GM12891 (cell line): ENCODE data around the gene GSDME.
A peak's percentile ranks its signal among the peaks of the same experiment; 100 is the strongest.

Experiments used
- DNase-seq: peaks from one replicate; pipeline ENCODE4 v3.0.0; 2011; ENCODE audit warnings: low spot score; ENCODE audit not compliant: insufficient read length
- FAIRE-seq: peaks from 2 replicates; lab custom pipeline; 2011; peaks lifted over from hg19 to GRCh38; lab: Jason Lieb, UNC
- PAX5 ChIP-seq: IDR thresholded peaks from 2 replicates; pipeline ENCODE4 v1.6.1; 2011; ENCODE audit warnings: low read length, moderate library complexity, mild to moderate bottlenecking; ENCODE audit not compliant: insufficient read depth, severe bottlenecking
- POLR2A ChIP-seq: IDR thresholded peaks from 2 replicates; pipeline ENCODE4 v1.6.1; 2011; ENCODE audit warnings: low read depth, low read length, control low read depth
- POLR2AphosphoS5 ChIP-seq: IDR thresholded peaks from 2 replicates; pipeline ENCODE4 v1.6.1; 2011; ENCODE audit warnings: low read depth, low read length, control low read depth
- POU2F2 ChIP-seq: IDR thresholded peaks from 2 replicates; pipeline ENCODE4 v1.6.1; 2011; ENCODE audit warnings: low read depth, mild to moderate bottlenecking, control low read depth, low read length, moderate library complexity
- SPI1 ChIP-seq: IDR thresholded peaks from 2 replicates; pipeline ENCODE4 v1.6.1; 2011; ENCODE audit warnings: low read depth, low read length, control low read depth
- TAF1 ChIP-seq: IDR thresholded peaks from 2 replicates; pipeline ENCODE4 v1.6.1; 2011; ENCODE audit warnings: low read depth, low read length, control low read depth

Gene GSDME

DNA sequence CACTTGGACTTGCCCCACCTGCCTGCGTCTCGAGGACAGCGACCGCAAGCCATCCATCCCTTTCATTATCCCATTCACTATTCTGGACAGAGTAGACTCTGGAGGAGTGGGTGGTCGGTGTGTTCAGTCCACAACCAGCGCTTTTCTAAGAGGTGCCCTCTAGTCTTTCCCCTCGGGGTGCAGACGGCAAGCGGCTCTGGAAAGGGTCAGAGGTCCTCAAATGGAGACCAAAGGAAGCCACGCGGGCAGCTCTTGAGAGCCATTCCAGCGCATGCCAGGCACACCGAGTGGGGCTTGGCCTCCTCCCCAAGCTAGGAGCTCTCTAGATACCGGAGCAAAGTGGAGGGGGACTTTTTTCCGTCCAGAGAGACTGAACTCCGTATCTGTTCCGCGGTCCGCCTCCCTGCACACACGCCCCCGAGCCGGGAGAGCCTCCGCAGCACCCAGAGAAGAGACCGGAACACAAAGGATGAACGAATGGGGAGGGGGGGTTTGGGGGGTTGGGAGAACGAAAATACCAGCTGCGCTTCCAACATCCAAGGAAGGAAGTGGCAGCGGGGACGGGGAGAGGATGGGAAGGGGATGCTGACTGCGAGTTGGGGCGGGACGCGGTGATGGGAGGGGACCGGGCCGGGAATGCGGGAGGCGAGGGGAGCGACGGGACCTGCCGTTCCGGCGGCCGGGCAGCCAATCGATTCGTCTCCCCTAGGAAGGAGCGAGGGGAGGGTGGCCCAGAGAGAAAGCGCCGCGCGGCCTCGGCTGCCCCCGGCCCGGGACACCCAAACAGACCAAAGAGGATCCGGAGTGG is 515 bp downstream of the GSDME start:
- DNase-seq (no peak), FAIRE-seq (peak; percentile 71)
- no peak for TF ChIP-seq POU2F2
- peak; percentile 6; the same call in 1 of the 2 replicates for TF ChIP-seq TAF1
- no peak for TF ChIP-seq SPI1
- TF ChIP-seq POLR2AphosphoS5: peak; percentile 9; the same call in 1 of the 2 replicates

DNA sequence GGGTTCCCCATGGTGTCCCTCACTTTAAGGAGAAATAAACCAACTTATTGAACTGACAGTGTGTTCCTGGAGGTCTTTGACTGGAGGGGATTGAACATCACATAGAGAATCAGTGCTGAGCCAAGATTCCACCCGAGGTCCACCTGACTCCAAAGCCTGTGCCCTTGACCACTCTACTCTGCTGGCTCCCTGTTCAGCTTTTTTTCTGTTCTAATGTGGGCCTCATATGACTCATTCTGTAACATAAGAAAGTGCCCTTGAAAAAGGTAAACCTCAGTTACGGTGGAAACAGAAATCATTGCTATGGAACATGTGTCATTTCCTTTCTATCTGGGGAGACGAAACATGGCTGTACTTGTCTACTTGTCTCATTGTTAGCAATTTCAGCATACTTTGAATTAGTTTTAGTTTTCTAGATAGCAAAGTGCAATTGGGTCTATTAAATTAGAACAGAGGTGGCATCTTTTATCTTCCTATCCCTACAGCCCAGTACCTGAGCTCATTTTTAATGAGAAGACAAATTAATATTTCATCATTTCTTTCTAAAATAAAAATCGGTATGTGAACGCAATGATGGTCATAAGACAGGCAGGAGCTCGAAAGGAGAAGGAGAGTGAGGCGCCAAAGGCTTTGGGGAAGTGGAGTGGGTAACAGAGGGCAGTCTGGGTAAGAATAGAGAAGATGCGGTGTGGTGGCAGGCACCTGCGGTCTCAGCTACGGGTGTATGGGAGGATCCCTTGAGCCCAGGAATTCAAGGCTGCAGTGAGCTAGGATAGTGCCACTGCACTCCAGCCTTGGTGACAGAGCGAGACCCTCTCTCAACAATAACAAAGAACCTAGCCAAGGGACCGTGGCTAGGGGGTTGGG is 1.5 kb downstream of the GSDME start:
- DNase-seq: no peak
- peak; percentile 92 for FAIRE-seq
- TF ChIP-seq POLR2AphosphoS5: no peak; the same call in 1 of the 2 replicates
- TF ChIP-seq POU2F2: 0 out of 2 replicates have a peak, but pooled peaks have one; percentile 20
- TF ChIP-seq POLR2A: peak; percentile 62
- no peak for TF ChIP-seq PAX5
- peak; percentile 75 for TF ChIP-seq SPI1
- peak; percentile 29; the same call in 1 of the 2 replicates for TF ChIP-seq TAF1

DNA sequence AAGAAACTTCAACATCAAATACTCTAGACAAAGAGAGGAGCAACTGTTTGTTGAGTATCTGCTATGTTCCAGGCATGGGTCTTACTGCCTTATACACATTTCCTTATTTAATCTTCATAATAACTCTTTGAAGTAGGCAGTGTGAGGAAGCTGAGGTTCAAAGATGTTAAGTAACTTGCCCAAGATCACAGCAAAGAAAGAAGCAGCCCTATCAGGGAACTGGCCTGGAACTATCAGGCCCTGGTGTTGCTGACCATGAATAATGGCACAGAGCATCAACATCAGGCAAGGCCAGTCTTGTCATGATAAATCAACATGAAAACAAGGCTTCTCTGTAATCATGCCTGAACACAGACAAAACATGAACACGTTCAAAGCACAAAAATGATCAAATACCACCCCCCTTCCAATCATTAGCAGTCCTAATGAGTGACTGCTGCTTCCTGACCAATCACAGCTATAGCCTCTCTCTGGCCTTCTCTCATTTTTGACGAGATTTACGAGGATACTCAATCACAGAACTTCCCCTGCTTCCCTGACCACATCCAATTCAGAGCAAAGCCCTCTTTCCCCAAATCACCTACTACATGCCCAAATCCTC is 2.3 kb downstream of the GSDME start:
- FAIRE-seq (no peak), DNase-seq (no peak)

DNA sequence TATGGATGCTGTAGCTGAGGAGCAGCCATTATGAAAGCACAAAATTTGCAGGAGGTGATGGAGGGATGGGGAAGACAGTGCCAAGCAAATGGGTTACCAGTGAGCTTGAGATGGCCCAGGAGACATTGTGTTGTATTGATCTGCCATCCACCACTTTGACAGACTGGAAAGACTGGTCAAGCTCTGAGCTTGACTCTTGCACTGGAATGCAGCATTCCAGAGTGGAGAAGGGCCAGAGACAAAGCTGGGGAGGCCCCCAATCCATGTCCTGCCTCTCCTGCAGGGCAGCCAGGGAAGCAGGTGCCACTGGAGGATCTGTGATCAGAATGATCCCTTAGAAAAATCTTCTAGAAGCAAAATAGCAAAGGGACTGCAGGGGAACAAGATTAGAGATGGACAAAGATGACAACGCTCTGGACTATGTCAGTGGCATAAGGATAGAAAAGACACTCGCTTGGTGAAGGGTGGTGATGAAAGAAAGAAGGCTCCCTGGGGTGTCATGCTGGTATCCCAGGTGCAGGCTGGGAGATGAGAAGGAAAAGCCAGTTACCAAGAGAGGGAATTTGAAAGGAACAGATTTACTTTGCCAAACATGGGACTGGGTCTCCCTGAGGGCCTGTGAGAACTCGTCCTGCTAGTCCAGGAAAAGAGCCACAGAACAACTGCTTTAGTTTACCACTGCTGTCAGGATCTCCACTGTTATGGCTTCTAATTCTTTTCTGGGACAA is 5.0 kb downstream of the GSDME start:
- TF ChIP-seq PAX5: no peak
- TF ChIP-seq POU2F2: no peak
- TF ChIP-seq TAF1: no peak
- no peak for TF ChIP-seq POLR2AphosphoS5
- TF ChIP-seq POLR2A: no peak
- TF ChIP-seq SPI1: no peak
- FAIRE-seq: no peak
- no peak for DNase-seq

More for the DNA sequence above, 2.3 kb downstream of the GSDME start:
- TF ChIP-seq SPI1: no peak
- TF ChIP-seq POU2F2: no peak
- TF ChIP-seq POLR2AphosphoS5: no peak
- no peak for TF ChIP-seq TAF1
- no peak for TF ChIP-seq PAX5
- TF ChIP-seq POLR2A: no peak; the same call in 1 of the 2 replicates

DNA sequence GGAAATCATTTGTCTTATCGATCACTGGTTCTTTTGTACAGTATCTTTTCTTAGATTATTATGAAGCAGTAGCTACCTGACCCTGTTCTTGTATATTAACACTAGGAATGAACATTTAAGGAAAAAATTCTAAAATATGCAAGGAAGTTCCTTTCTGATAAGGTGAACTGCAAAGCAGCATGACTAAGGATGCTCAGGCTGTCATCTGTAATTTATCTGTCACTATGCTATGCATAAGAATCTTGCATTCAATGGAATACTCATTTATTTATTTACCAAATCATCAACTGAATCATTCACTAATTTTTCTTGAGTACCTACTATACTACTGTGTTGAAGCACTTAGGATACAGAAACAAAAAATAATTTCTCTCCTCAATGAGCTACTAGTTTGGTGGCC is 5.8 kb downstream of the GSDME start:
- FAIRE-seq (no peak), DNase-seq (no peak)
- no peak for TF ChIP-seq PAX5
- no peak for TF ChIP-seq POLR2AphosphoS5
- no peak for TF ChIP-seq TAF1
- no peak for TF ChIP-seq POLR2A
- TF ChIP-seq POU2F2: no peak
- TF ChIP-seq SPI1: no peak

DNA sequence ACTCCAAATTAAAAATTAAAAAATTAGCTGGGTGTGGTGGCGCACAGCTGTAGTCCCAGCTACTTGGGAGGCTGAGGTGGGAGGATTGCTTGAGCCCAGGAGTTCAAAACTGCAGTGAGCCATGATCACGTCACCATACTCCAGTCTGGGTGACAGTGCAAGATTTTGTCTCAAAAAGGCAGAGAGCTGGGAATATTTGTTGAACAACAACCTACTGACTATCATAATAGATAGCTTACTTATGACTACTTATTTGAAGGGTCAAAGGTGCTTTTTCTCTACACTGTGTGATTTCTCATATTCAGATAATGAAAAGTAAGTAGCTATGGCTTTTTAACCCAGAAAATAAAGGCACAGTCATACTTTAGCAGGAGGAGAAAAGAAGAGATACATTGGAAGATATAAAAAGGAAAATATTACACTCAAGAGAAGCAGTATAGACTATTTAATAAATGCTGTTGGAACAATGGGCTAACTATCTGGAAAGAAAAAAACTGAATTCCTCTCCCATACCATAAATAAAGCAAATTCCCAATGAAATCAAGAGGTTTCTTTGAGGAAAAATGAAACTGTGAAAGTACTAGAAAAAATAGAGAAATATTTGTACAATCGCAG is 6.7 kb downstream of the GSDME start:
- FAIRE-seq (no peak), DNase-seq (no peak)
- TF ChIP-seq TAF1 (no peak), SPI1 (no peak), POU2F2 (no peak), POLR2AphosphoS5 (no peak), POLR2A (no peak), PAX5 (no peak)

DNA sequence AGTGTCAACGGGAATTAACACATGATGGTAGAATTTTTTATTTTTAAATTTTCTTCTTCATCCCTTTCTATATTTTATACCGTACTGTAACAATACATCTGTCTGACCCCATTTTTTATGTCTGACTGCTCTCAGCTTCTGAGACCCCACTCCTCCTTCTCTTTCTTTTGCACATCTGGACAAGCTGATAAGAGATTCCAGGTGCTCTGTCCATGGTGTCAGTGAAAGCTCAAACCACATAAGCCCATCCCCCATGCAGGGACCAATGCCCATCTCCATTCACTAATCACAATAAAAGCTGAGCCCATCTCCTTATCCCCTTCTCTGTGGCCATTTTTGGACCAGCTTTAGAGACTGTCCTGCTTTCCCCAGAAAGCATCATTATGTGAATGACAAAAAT is 8.7 kb downstream of the GSDME start:
- no peak for TF ChIP-seq PAX5
- no peak for TF ChIP-seq POU2F2
- TF ChIP-seq TAF1: no peak
- no peak for TF ChIP-seq POLR2AphosphoS5
- no peak for TF ChIP-seq SPI1
- TF ChIP-seq POLR2A: no peak
- FAIRE-seq: peak; percentile 64

DNA sequence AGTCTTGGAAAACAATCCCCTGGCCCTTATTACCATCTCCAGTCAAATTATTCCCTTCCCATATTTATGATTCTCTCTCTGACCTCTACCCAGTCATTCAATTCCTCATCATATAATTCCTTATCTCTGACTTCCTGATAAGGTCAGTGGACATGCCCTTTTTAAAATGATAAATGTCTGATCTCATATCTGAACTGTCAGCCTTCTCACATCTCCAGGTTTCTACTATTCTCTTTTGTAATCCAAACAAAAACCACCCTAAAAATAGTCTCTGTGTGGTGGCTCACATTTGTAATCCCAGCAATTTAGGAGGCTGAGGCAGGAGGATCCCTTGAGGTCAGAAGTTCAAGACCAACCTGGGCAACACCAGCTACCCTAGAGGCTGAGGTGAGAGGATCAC is 11.9 kb downstream of the GSDME start:
- no peak for TF ChIP-seq POU2F2
- TF ChIP-seq PAX5: no peak
- no peak for TF ChIP-seq POLR2A
- no peak for TF ChIP-seq POLR2AphosphoS5
- TF ChIP-seq TAF1: no peak
- TF ChIP-seq SPI1: no peak

More for the DNA sequence above, 8.7 kb downstream of the GSDME start:
- no peak for DNase-seq

More for the DNA sequence above, 11.9 kb downstream of the GSDME start:
- no peak for DNase-seq
- no peak for FAIRE-seq
